Dedifferentiated amniotic fluid mesenchymal stem cell (primary cell): ENCODE measurements around the gene PRR16.

Experiments used
- DNase-seq: peaks from one replicate; pipeline ENCODE4 v3.0.0-alpha.2; 2016; ENCODE audit errors: extremely low spot score

Gene PRR16

DNA sequence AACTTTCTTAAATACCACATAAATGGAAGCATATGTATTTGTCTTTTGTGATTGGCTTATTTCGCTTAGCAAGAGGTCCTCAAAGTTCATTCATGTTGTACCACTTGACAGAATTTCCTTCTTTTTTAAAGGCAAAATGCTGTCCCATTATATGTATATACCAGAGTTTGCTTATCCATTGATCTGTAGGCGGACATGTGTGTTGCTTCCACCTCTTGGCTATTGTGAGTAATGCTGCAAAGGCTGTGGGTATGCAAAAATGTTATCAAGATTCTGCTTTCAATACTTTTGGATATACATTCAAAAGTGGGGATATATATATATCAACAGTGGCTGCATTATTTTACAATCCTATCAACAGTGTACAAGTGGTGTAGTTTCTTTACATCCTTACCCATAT, 271.0 kb downstream of the PRR16 start:
- no peak for DNase-seq
